Measurements from ENCODE around the gene DSCAML1.

DSCAML1 gene

DNA sequence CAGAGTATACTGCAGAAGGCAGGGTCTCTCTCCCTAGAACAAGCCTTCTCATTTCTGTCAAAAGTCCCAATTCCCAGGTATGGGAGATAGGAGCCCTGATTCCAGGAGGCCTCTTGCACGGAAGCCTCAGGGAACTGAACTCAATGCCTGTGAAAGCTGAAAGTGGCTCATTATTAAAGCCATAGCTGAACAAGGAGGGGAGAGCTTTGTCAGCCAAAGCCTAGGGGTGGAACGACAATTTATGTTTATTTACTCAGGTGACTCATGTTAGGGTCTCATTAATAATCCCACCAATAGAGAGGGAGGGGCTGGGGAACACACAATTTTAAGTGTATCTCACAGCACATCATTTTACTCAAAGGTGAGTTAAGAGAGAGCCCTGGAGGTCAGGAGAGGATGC, 44.9 kb downstream of the DSCAML1 start:
- no peak for DNase-seq

DNA sequence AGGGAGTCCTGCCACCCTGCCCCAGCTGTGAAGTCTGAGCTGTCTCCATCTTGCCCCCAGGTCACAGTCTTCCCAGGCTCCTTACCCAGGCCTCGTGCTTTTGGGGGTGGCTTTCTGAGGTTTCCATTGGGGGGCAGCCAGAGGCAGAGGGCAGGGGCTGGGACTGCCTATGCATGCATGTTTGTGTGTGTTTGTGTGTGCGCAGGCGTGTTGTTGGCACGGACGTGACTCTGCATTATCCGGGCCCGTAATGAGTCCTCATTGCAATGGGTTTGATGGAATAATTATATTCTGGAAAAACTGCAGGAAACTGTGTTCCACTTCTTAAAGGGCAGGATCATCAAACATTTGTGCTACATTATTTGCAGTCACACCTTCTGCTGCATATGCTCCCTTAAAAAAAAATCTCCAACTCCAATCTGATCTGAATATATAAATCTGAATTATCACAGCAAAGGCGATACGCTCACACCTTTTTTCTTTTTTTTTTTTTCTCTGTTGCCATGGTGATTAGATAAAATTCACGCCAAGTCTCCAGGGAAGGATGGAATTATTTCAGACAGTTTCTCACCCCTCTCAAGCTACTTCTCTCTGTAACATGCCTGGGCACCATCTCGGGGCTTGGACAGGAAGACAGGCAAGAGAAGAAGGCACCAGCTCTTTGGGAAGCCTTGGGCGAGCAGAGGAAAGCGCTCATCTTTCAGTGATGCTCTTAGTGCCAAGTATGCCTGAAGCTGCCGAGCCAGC, 45.9 kb downstream of the DSCAML1 start:
- DNase-seq, result no peak

GRCh38 chr11:117750357-117750756, 46.7 kb downstream of the DSCAML1 start:
- DNase-seq, result no peak

- no peak for DNase-seq
Observed at GRCh38 chr11:117749541-117749910, 47.5 kb downstream of the DSCAML1 start.

DNA sequence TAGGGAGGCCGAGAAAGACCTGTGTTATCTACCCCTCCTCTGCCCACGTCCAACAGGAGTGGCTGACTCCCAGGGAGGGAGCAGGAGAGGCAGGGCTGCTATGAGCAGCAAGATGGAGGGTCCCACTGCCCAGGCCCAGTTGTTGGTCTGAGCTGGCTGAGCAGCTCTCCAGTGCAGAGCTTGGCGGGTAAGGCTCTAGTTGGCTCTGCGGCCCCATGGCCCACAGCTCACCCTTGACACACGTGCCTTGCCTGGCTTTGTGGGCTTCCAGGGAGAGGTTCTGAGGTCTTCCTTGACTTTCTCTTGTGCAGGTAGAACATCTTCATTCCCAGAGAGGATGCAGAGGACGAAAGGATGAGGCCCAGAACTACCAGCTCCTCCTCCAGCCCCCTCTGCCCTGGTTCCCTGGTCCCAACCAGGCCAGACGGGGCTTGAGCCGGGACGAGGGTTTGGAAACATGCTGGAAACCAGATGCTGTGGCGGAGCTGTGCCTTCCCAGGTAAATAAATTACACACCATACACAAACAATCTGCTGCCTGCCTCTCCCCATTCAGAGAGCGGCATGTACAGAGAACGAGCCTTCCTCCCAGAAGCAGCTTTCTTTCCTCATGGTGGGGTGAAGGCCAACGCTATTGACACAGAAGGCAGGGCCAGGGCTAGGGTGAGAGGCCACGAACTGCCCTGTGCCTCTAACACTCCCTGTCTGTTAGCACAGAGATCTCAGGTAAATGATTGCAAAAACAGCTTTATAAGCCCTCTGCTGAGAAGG, 48.1 kb downstream of the DSCAML1 start:
- DNase-seq, result no peak

DNA sequence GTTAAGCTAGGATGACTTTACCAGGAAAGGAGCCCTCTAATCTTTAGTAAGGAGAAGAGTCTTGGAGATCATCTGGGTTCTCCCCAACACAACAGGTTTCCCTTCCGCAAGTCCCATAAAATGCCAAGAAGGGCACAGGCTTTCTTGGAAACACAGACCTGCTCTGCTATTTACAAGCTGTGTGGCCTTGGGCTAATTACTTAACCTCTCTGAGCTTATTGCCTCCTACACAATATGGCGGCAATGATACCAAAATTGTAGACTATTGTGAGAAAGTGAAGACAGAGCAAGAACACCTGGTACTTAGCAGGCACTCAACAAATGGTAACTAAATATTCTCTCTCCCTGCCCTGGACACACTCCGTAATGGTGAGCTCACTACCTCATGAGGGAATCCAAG, 49.1 kb downstream of the DSCAML1 start:
- no peak for DNase-seq

DNA sequence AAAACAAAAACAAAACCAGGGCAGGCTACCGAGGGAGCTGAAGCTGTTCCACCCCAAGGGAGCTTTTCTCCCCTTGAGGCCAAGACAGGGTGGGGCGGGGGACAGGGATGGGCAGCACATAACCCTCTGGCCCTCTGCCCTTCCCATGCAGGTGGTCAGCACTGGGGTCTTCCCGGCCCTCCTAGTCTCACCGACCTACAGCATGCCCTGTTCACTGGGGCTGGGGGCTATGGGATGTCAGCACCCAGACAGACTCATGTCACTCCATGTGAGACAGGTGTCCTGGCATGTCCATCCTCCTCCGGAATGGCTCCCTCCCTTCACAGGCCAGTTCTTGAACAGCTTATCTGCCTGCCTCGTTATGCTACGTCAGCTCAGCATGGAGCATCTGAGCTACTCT, 51.7 kb downstream of the DSCAML1 start:
- no peak for DNase-seq

- no peak for DNase-seq
Observed at GRCh38 chr11:117744471-117745150, 52.4 kb downstream of the DSCAML1 start.

DNA sequence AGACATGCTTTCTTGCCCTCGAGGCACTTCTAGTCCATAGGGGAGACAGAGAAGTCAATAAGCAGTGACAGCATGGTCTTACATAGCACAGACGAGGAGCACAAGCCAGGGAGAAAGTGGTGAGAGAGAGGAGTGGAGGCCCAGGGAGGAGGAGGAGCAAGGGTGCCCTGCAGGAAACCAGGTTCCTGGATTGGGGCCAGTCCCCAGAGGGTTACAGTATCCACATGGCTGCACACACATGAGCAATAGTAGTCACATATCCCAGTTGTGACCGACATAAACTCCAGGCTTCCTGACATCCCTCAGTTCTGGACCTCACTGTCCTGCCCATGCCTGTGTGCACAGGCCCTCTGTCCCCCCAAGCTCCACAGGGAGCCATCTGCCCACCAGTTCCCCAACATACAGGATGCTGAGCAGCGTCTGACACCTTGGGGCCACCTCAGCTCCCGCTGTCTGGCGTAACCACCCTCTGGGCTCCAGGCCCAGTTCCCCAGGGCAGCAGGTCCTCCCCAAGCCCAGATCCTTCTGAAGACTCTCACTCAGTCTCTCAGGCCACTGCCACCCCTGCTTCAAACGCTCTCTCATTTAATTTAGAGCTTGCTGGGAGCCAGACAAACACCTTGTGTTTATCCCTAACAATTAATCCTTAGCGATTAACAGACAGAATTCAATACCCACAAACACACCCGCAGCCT, 53.7 kb downstream of the DSCAML1 start:
- DNase-seq, result no peak

GRCh38 chr11:117738246-117738957, 58.6 kb downstream of the DSCAML1 start:
- DNase-seq, result no peak

DNA sequence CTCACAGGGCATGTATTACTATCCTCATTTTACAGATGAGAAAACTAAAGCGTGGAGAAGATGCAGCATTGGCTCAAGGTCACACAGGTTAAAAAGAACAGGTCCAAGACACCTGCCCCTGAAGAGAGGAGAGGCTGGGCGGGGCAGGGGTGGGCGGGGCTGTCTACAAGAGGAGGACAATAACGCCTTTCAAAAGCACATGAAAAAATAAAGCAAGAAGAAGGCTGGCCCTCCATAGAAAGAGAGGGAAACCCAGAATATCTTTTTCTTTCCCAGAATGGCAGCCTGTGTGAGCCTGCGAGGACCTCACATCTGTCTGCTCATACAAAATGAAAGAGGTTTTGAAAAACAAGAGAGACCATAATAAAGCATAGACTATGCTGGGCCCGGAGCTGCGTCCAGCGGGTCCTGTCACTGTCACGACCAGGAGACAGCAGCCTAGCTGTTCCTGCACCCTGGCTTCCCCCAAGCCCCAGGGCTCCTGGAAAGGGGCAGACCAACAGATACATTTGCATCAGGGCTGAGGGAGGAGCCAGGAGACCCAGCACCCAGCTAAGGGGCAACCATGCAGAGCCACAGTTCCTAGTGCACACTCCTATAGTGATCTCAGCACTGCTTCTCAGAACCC, 61.6 kb downstream of the DSCAML1 start:
- no peak for DNase-seq

DNA sequence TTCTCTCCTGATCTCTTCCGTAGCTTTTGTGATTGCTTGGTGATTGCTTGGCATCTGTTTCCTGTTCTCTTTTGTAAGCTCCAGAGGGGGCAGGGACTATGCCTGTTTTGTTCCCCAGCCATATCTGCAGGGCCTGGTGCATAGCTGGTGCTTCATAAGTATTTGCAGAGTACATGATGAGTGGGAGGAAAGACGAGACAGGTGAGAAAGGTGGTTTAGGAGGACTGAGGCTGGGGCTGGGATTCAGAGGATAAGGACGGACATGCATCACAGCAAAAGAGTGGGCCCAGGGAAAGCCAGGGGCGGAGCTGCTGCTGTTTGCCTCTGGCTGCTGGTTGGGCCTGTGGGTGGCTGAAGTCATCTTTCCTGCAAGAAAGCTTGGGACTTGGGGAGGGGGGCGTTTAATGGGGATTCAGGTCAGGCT, 62.4 kb downstream of the DSCAML1 start:
- DNase-seq, result no peak

- peak; percentile 48 for DNase-seq
Observed at GRCh38 chr11:117733316-117733715, 63.7 kb downstream of the DSCAML1 start.

- DNase-seq, result no peak
Observed at GRCh38 chr11:117731722-117732290, 65.2 kb downstream of the DSCAML1 start.

- DNase-seq, result no peak
Observed at GRCh38 chr11:117730208-117730800, 66.7 kb downstream of the DSCAML1 start.

- DNase-seq, result no peak
Observed at GRCh38 chr11:117725048-117725734, 71.8 kb downstream of the DSCAML1 start.

DNA sequence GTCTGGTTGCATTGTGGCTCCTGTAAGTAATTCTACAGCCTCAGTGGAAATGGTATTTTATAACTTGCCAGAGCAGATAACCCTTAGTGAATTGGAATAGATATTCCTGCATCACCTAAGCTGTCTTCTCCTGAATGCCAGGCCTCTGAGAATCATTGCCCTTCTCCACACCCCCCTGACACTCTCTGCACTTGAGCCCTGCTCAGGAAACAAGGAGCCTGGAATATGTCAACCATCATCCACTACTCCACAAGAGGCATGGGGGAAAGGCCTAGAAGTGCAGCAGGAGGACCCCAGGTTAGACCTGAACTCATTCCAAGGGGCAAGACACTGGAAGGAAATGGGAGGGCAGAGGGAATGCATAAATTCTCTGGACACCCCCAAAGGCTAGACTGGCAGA, 72.4 kb downstream of the DSCAML1 start:
- no peak for DNase-seq

DNA sequence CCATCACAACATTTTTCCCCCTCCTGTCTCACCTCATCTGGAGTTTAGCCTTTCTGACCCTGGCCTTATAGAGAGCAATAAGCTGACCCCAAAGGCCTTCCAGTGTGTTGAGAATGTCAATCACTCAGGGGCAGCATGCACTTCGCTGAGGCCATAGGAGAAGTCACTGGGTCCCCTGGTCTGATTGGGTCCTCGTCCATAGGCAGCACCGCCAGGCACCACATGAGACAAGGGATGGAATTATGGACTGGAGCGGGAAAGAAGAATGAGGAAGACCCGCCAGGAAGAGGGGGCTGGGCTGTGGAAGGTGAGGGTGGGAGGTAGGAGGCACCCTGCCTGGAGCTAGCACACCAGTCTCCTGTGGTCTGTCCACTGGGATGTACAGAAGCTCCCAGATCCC, 72.9 kb downstream of the DSCAML1 start:
- DNase-seq, result no peak

GRCh38 chr11:117723277-117724024, 73.6 kb downstream of the DSCAML1 start:
- no peak for DNase-seq

GRCh38 chr11:117722082-117722481, 74.9 kb downstream of the DSCAML1 start:
- no peak for DNase-seq

Measured in MV-4-11 (cell line).